Large intestine (tissue), 3 donors: ENCODE results near the gene STK24. TPM values are rescaled to one million over a fixed set of nuclear protein-coding genes. Genes with fewer than 3 reads are reported as not detected.

ENCODE experiments used
- DNase-seq, 2 donors: peaks; one replicate each; pipeline versions ENCODE4 v3.0.0 to v3.0.0-alpha.2; 2013
- H3K27ac ChIP-seq: one replicate; pipeline ENCODE4 v1.5.1; 2013; ENCODE audit warnings: low read length
- H3K27me3 ChIP-seq: 2 replicates; pipeline ENCODE4 v1.6.1; 2013; ENCODE audit warnings: low read length; ENCODE audit not compliant: control insufficient read depth, insufficient read depth
- H3K36me3 ChIP-seq: 2 replicates; pipeline ENCODE4 v1.6.1; 2013; ENCODE audit warnings: low read length; ENCODE audit not compliant: control insufficient read depth, insufficient read depth
- H3K4me1 ChIP-seq: one replicate; pipeline ENCODE4 v1.6.1; 2013; ENCODE audit warnings: low read length; ENCODE audit not compliant: control insufficient read depth, insufficient read depth
- H3K4me3 ChIP-seq: one replicate; pipeline ENCODE4 v1.5.1; 2013; ENCODE audit warnings: low read length
- H3K9me3 ChIP-seq: one replicate; pipeline ENCODE4 v1.6.1; 2013; ENCODE audit warnings: mild to moderate bottlenecking, low read depth, low read length, moderate library complexity; ENCODE audit not compliant: control insufficient read depth
- WGBS: methylation state at CpG from one replicate; pipeline ENCODE4 v1.1.5; 2013; ENCODE audit warnings: low lambda C conversion rate; ENCODE audit not compliant: insufficient coverage; 5-methylcytosine and 5-hydroxymethylcytosine counted together
- polyA plus RNA-seq: library from polyadenylated mRNA; unstranded; fragments of 120-200 nt; gene quantifications from one replicate; pipeline ENCODE4 v1.2.1, GENCODE V29; 2013

The STK24 gene
- polyA plus RNA-seq, 1 donor: 119 TPM

- no peaks in the 10 kb centered on the region for H3K9me3 ChIP-seq
- no peaks in the 10 kb centered on the region for H3K4me1 ChIP-seq
- peaks cover 24% of the 10 kb centered on the region for H3K36me3 ChIP-seq
- no peaks in the 10 kb centered on the region for H3K27me3 ChIP-seq
- no peak overlapping the region for H3K4me3 ChIP-seq
- no peak for DNase-seq
- WGBS: 100% methylated on average over 1 of the region's 27 CpGs
- no peak overlapping the region for H3K27ac ChIP-seq
Observed at GRCh38 chr13:98438246-98439125, 138.4 kb downstream of the STK24 start.

GRCh38 chr13:98436233-98436910 lies 140.5 kb downstream of the STK24 start:
- Histone ChIP-seq H3K27ac (no peak overlapping the region), H3K4me3 (no peak overlapping the region), H3K27me3 (no peaks in the 10 kb centered on the region), H3K9me3 (no peaks in the 10 kb centered on the region), H3K36me3 (peaks cover 18% of the 10 kb centered on the region), H3K4me1 (no peaks in the 10 kb centered on the region)
- WGBS: 40% methylated on average over 1 of the region's 12 CpGs
- DNase-seq: no peak

- Histone ChIP-seq H3K27me3 (no peaks in the 10 kb centered on the region), H3K36me3 (peaks cover 13% of the 10 kb centered on the region), H3K4me1 (peaks cover 3% of the 10 kb centered on the region), H3K27ac (no peak overlapping the region), H3K4me3 (no peak overlapping the region), H3K9me3 (no peaks in the 10 kb centered on the region)
- DNase-seq: no peak
- no CpG with 5 or more reads among the region's 11 CpGs for WGBS
Observed at GRCh38 chr13:98435376-98435775, 141.5 kb downstream of the STK24 start.

DNA sequence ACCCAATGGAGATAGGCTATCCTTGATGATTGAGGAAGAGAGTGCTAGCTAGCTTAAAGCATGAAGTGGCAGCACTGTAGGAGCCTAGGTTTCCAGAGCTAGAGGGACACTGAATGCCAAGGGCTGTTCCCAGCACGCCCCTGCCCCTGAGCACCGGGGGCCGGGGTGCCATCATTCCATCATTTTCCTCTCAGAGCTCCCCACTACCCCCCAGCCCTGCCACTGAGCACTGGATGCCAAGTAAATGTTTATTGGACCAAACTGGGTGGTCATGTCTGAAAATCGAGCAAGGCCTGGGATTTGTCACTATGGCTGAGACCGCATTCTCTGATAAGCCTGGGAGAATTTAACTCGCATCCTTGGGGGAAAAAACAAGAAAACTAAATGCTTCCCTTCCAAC lies 142.8 kb downstream of the STK24 start:
- Histone ChIP-seq H3K27ac (no peak overlapping the region), H3K9me3 (no peaks in the 10 kb centered on the region), H3K4me1 (peaks cover 3% of the 10 kb centered on the region), H3K4me3 (no peak overlapping the region), H3K27me3 (no peaks in the 10 kb centered on the region), H3K36me3 (peaks cover 7% of the 10 kb centered on the region)
- DNase-seq: no peak
- WGBS: no CpG with 5 or more reads among the region's 6 CpGs

- Histone ChIP-seq H3K27ac (no peak overlapping the region), H3K9me3 (no peaks in the 10 kb centered on the region), H3K36me3 (peaks cover 5% of the 10 kb centered on the region), H3K4me1 (peaks cover 3% of the 10 kb centered on the region), H3K4me3 (no peak overlapping the region), H3K27me3 (no peaks in the 10 kb centered on the region)
- WGBS: 100% methylated on average over 2 of the region's 10 CpGs
- DNase-seq: no peak
Observed at GRCh38 chr13:98433654-98434053, 143.3 kb downstream of the STK24 start.

DNA sequence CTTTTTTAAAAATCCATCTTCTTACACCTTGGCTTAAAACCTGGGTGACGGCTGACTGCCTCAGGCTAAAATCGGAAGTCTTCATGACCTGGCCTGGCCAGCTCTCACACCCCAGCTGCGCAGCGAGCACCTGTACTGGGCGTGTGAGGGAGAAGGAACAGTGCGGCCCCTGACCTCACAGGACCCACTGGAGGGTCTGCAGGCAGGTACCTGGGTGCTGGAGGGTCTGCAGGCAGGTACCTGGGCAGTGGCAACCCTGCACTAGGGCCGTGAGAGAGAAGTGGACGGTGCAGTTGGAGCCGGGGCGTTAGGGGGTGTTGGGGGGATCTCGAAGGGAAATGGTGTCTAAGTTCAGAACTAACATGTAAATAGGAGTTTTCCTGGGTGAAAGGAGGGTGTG lies 144.3 kb downstream of the STK24 start:
- 100% methylated on average over 1 of the region's 11 CpGs for WGBS
- H3K4me3 ChIP-seq: no peak overlapping the region
- no peak for DNase-seq
- peaks cover 5% of the 10 kb centered on the region for H3K36me3 ChIP-seq
- H3K4me1 ChIP-seq: peaks cover 3% of the 10 kb centered on the region
- H3K27ac ChIP-seq: no peak overlapping the region
- no peaks in the 10 kb centered on the region for H3K27me3 ChIP-seq
- H3K9me3 ChIP-seq: no peaks in the 10 kb centered on the region

GRCh38 chr13:98429977-98430736 lies 146.8 kb downstream of the STK24 start:
- no peak for DNase-seq
- H3K27me3 ChIP-seq: no peaks in the 10 kb centered on the region
- no peak overlapping the region for H3K4me3 ChIP-seq
- H3K36me3 ChIP-seq: peaks cover 6% of the 10 kb centered on the region
- peaks cover 3% of the 10 kb centered on the region for H3K4me1 ChIP-seq
- H3K9me3 ChIP-seq: no peaks in the 10 kb centered on the region
- WGBS: 100% methylated on average over 1 of the region's 11 CpGs
- no peak overlapping the region for H3K27ac ChIP-seq

- no peaks in the 10 kb centered on the region for H3K9me3 ChIP-seq
- WGBS: no CpG with 5 or more reads among the region's 7 CpGs
- no peak overlapping the region for H3K4me3 ChIP-seq
Observed at GRCh38 chr13:98429531-98429930, 147.4 kb downstream of the STK24 start.

GRCh38 chr13:98429081-98429480 lies 147.8 kb downstream of the STK24 start:
- peaks cover 9% of the 10 kb centered on the region for H3K36me3 ChIP-seq
- peaks cover 3% of the 10 kb centered on the region for H3K4me1 ChIP-seq
- H3K27me3 ChIP-seq: no peaks in the 10 kb centered on the region
- H3K27ac ChIP-seq: no peak overlapping the region
- DNase-seq: no peak
- no peak overlapping the region for H3K4me3 ChIP-seq
- no CpG with 5 or more reads among the region's 10 CpGs for WGBS
- H3K9me3 ChIP-seq: no peaks in the 10 kb centered on the region

More at GRCh38 chr13:98429531-98429930, 147.4 kb downstream of the STK24 start:
- Histone ChIP-seq H3K4me1 (peaks cover 3% of the 10 kb centered on the region), H3K27ac (no peak overlapping the region), H3K36me3 (peaks cover 7% of the 10 kb centered on the region), H3K27me3 (no peaks in the 10 kb centered on the region)
- DNase-seq: no peak

- H3K27ac ChIP-seq: no peak overlapping the region
- H3K9me3 ChIP-seq: no peaks in the 10 kb centered on the region
- H3K4me1 ChIP-seq: peaks cover 3% of the 10 kb centered on the region
- no peaks in the 10 kb centered on the region for H3K27me3 ChIP-seq
- no CpG with 5 or more reads among the region's 15 CpGs for WGBS
- H3K4me3 ChIP-seq: no peak overlapping the region
- no peak for DNase-seq
- H3K36me3 ChIP-seq: peaks cover 9% of the 10 kb centered on the region
Observed at GRCh38 chr13:98428256-98428966, 148.5 kb downstream of the STK24 start.
